Subcutaneous abdominal adipose tissue (tissue), 5 donors: ENCODE results near the gene SLC38A4.
A peak's percentile ranks its signal among the peaks of the same experiment; 100 is the strongest.
"Not testable (repeated sequence)": the region's sequence is repeated elsewhere in the genome, so short reads cannot be mapped to it uniquely, and the experiment has no call there.

Experiments used
- H3K27ac ChIP-seq: one replicate; pipeline ENCODE4 v1.7.0; 2013; ENCODE audit warnings: low read depth, mild to moderate bottlenecking, inconsistent platforms, low read length, moderate library complexity
- H3K27me3 ChIP-seq, 5 donors: one replicate each; pipeline ENCODE4 v1.7.0; 2013; ENCODE audit warnings: low read length in 5 of 5, inconsistent platforms in 1 of 5; ENCODE audit not compliant: control insufficient read depth in 5 of 5, insufficient read depth in 4 of 5
- H3K36me3 ChIP-seq, 5 donors: one replicate each; pipeline ENCODE4 v1.7.0; 2013; ENCODE audit warnings: low read length in 5 of 5; ENCODE audit not compliant: control insufficient read depth in 5 of 5, insufficient read depth in 5 of 5
- H3K4me1 ChIP-seq, 5 donors: one replicate each; pipeline ENCODE4 v1.7.0; 2013; ENCODE audit warnings: low read length in 5 of 5, mild to moderate bottlenecking in 3 of 5, moderate library complexity in 1 of 5; ENCODE audit not compliant: control insufficient read depth in 5 of 5, insufficient read depth in 5 of 5
- H3K4me3 ChIP-seq, 5 donors: one replicate each; pipeline ENCODE4 v1.7.0; 2013; ENCODE audit warnings: low read length in 5 of 5, low read depth in 1 of 5
- H3K9ac ChIP-seq, 5 donors: one replicate each; pipeline ENCODE4 v1.7.0; 2013; ENCODE audit warnings: low read length in 5 of 5, mild to moderate bottlenecking in 4 of 5, moderate library complexity in 3 of 5
- H3K9me3 ChIP-seq, 5 donors: one replicate each; pipeline ENCODE4 v1.7.0; 2013; ENCODE audit warnings: low read length in 5 of 5; ENCODE audit not compliant: control insufficient read depth in 5 of 5
- donor health status: healthy.
- donor health status: healthy.
- donor health status: healthy.
- donor health status: healthy.
- donor health status: healthy.

The SLC38A4 gene, protein sequence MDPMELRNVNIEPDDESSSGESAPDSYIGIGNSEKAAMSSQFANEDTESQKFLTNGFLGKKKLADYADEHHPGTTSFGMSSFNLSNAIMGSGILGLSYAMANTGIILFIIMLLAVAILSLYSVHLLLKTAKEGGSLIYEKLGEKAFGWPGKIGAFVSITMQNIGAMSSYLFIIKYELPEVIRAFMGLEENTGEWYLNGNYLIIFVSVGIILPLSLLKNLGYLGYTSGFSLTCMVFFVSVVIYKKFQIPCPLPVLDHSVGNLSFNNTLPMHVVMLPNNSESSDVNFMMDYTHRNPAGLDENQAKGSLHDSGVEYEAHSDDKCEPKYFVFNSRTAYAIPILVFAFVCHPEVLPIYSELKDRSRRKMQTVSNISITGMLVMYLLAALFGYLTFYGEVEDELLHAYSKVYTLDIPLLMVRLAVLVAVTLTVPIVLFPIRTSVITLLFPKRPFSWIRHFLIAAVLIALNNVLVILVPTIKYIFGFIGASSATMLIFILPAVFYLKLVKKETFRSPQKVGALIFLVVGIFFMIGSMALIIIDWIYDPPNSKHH

DNA sequence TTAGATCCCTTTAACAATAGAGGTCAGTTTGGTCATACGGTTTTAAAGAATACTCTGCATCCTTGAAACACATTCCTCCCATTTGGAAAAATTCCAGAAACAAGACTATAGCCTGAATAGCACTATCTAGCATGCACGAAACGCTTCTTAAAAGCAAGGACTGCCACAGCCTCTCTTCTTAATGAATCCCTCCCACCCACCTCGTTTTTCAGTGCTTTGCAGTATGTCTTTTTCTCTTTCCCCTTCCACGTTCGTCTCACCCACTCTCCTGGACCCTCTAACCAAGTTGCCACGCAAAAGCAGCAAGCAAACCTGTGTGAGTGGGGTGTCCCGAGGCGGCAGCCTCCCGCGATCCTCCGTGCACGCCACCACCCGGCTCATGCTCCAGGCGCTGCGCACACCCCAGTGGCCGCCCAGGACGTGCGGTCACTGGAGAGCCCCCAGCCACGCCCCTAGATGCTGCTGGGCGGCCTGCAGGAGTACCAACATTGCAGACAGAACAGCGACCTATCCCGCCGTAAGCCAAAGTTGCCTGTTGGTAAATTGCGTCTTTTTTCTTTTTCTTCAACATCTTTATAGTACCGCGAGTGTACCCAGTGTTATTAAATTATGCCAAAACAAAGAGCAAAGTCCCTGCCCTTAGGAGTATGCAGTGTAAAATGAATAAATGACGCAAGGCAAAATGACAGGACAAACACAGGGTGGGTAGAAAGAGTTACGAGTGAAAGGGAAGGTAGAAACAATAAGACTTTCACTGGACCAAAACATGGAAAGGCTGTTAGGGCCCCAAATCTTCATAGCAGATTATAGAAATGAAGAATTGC lies at the start of gene SLC38A4:
TSS of gene SLC38A4 (minus strand) at position 407 of the 824 bp plus-strand sequence. CDS start 32,926 bp downstream, outside the sequence.
- Histone ChIP-seq H3K36me3 (no peaks in the 10 kb centered on the region), H3K4me3 (peak within 1 kb of the TSS; percentile 24 to 59 (median 42)), H3K9me3 (no peaks in the 10 kb centered on the region), H3K4me1 (peaks cover 0 to 11% (median 9%) of the 10 kb centered on the region in 5 donors), H3K27me3 (peaks cover 3 to 9% (median 6%) of the 10 kb centered on the region in 5 donors), H3K27ac (no peak within 1 kb of the TSS), H3K9ac (peak within 1 kb of the TSS in 1 of 5 donors; percentile 9)

GRCh38 chr12:46875095-46875494 lies 49.3 kb upstream of the SLC38A4 start:
- no peaks in the 10 kb centered on the region for H3K27me3 ChIP-seq
- no peaks in the 10 kb centered on the region for H3K36me3 ChIP-seq
- H3K4me1 ChIP-seq, result no peaks in the 10 kb centered on the region
- no peak overlapping the region for H3K4me3 ChIP-seq
- H3K9ac ChIP-seq, result no peak overlapping the region
- H3K9me3 ChIP-seq, result peaks cover 5 to 26% (median 15%) of the 10 kb centered on the region in 5 donors
- no peak overlapping the region for H3K27ac ChIP-seq

GRCh38 chr12:46874642-46875041 lies 48.8 kb upstream of the SLC38A4 start:
- H3K4me3 ChIP-seq, result no peak overlapping the region

GRCh38 chr12:46872135-46872534 lies 46.3 kb upstream of the SLC38A4 start:
- no peaks in the 10 kb centered on the region for H3K4me1 ChIP-seq
- no peaks in the 10 kb centered on the region for H3K36me3 ChIP-seq
- H3K27me3 ChIP-seq, result no peaks in the 10 kb centered on the region
- H3K4me3 ChIP-seq, result no peak overlapping the region
- no peak overlapping the region for H3K9ac ChIP-seq
- no peak overlapping the region for H3K27ac ChIP-seq
- H3K9me3 ChIP-seq, result peaks cover 5 to 26% (median 7%) of the 10 kb centered on the region in 5 donors

More at GRCh38 chr12:46874642-46875041, 48.8 kb upstream of the SLC38A4 start:
- Histone ChIP-seq H3K27ac (no peak overlapping the region), H3K9ac (no peak overlapping the region), H3K27me3 (no peaks in the 10 kb centered on the region), H3K4me1 (no peaks in the 10 kb centered on the region), H3K36me3 (no peaks in the 10 kb centered on the region), H3K9me3 (peaks cover 5 to 28% (median 15%) of the 10 kb centered on the region in 5 donors)

DNA sequence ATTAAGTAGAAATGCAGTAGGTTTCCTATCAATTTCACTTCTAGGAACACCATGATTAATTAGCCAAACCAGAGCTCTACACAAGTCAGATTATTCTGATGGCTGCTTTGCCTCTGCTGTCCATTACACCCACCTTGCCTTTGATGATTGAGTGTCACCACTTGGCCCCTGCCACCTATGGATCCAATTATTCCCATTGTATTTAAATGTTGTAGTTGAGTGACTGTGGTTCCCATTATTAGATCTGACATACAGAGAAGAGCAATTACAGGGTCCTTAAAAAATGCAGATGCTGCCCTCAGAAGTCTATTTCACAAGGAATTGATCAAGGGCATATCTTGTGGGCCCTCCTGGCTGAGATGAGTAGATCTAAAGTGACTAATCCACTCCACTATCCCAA lies 39.5 kb upstream of the SLC38A4 start:
- Histone ChIP-seq H3K4me1 (no peaks in the 10 kb centered on the region), H3K36me3 (no peaks in the 10 kb centered on the region), H3K9ac (no peak overlapping the region), H3K4me3 (peak overlapping the region in 2 of 5 donors; percentile 7 to 41), H3K27ac (no peak overlapping the region), H3K9me3 (peaks cover 0 to 52% (median 31%) of the 10 kb centered on the region in 5 donors), H3K27me3 (no peaks in the 10 kb centered on the region)

GRCh38 chr12:46858368-46858767 lies 32.6 kb upstream of the SLC38A4 start:
- H3K4me3 ChIP-seq, result no peak overlapping the region
- H3K27ac ChIP-seq, result no peak overlapping the region
- H3K9ac ChIP-seq, result no peak overlapping the region
- no peaks in the 10 kb centered on the region for H3K36me3 ChIP-seq
- no peaks in the 10 kb centered on the region for H3K4me1 ChIP-seq
- H3K9me3 ChIP-seq, result peaks cover 0 to 35% (median 16%) of the 10 kb centered on the region in 5 donors
- H3K27me3 ChIP-seq, result no peaks in the 10 kb centered on the region

DNA sequence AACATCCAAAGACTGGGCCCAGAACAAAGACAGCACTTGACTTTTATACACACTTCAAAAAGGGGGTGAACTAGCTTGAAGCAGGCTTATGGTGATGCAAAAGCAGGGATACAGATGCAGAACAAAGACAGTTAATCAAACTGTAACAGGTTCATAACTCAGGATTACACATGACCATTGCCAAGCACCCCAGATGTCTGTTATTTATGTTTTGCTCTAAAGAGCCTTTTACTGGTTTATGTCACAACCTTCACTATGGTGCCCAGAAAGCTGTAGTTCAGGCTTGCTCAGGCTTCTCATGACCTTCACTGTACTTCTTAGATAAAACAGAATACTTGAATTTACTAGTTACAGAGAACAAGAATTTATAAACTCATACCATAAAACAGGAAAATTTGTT lies 31.7 kb upstream of the SLC38A4 start:
- no peak overlapping the region for H3K27ac ChIP-seq
- H3K9ac ChIP-seq, result no peak overlapping the region
- peaks cover 0 to 28% (median 9%) of the 10 kb centered on the region in 5 donors for H3K9me3 ChIP-seq
- H3K36me3 ChIP-seq, result no peaks in the 10 kb centered on the region
- peak overlapping the region in 1 of 5 donors; percentile 8 for H3K4me3 ChIP-seq
- H3K4me1 ChIP-seq, result no peaks in the 10 kb centered on the region
- no peaks in the 10 kb centered on the region for H3K27me3 ChIP-seq

DNA sequence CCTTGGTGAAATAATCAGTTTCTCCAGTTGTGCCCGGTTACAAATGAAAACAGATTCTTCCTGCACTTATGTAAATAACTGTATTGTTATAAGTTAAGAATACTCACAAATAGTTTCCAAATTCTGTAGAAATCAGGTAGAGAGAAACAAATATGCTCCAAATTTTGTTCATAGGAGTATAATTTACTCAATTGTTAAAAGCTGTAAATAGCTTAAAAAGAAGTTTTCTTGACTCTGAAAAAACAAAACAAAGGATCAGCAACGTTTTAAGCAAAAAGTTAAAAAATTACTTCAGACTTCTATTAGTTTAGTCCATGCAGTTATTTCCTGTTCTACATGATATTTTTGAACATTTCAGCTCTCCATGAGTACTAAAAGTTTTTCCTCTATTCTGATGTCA lies 30.0 kb upstream of the SLC38A4 start:
- Histone ChIP-seq H3K9ac (no peak overlapping the region), H3K4me3 (no peak overlapping the region), H3K27ac (no peak overlapping the region), H3K9me3 (peaks cover 0 to 26% (median 3%) of the 10 kb centered on the region in 5 donors), H3K4me1 (no peaks in the 10 kb centered on the region), H3K27me3 (no peaks in the 10 kb centered on the region), H3K36me3 (no peaks in the 10 kb centered on the region)

- not testable (repeated sequence) for H3K4me1 ChIP-seq, H3K27ac ChIP-seq, H3K4me3 ChIP-seq, H3K36me3 ChIP-seq, H3K27me3 ChIP-seq, H3K9ac ChIP-seq
- peaks cover 0 to 21% (median 3%) of the 10 kb centered on the region in 5 donors for H3K9me3 ChIP-seq
Measured at GRCh38 chr12:46854188-46854587, 28.4 kb upstream of the SLC38A4 start.

- not testable (repeated sequence) for H3K9me3 ChIP-seq, H3K36me3 ChIP-seq, H3K4me1 ChIP-seq, H3K4me3 ChIP-seq, H3K9ac ChIP-seq, H3K27ac ChIP-seq, H3K27me3 ChIP-seq
Measured at GRCh38 chr12:46848792-46849191, 23.0 kb upstream of the SLC38A4 start.
